ENCODE data around the gene CLSTN1.

The CLSTN1 gene

DNA sequence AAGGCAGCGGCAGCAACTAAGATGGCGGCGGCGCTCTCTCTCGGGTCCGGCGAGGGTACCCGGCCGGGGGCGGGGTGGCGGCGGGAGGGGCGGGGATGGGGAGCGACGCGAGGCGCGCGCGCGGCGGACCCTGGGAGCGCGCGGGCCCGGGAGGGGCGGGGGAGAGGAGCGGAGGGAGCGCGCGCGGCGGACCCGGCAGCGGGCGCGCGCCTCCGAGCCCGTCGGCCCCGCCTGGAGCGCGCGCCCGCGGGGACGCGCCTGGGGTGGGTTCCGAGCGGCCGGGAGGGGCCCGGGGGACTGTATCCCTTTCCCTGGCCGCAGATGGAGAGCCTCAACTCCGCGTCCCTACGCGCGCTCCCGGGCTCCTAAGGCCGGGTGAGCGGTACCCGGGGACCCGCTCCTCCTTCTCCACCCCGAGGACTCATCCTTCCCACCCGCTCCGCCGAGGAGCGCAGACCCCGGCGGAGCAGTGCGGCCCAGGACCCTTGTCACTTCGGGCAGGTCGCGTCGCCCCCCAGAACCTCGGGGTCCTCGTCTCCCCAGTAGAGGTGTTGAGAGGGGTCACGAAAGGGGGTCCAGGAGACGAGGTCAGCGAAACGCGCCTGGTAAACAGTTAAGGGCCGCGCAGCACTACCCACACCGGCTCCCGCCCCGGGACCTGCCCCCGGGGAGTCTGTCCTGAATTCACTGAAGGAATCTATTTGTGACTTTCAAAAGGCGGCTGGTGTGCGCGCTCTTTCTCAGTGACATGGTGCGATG lies at the start of gene CLSTN1:
CLSTN1 (minus strand) TSS at position 23 of the 759 bp plus-strand sequence. CDS start 232 bp downstream, outside the sequence.
- DNase-seq: peak; percentile 47

DNA sequence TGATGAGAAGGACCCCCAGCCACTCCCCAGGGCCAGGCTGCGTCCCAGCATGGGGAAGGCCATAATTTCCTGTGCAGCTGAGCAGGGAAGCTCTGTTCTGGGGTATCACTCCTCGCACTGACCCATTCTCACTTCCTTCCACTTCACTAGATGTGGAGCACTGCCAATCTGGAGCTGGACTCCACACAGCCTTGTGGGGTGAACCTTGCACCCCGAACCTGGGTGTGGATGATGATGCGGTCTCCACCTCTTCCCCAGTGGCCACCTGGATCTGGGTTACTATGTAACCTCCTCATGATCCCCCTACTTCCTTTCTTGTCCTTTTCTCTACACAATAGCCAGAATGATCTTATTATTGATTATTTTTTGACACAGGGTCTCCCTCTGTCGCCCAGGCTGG lies 49.6 kb upstream of the CLSTN1 start:
- no peak for DNase-seq

DNA sequence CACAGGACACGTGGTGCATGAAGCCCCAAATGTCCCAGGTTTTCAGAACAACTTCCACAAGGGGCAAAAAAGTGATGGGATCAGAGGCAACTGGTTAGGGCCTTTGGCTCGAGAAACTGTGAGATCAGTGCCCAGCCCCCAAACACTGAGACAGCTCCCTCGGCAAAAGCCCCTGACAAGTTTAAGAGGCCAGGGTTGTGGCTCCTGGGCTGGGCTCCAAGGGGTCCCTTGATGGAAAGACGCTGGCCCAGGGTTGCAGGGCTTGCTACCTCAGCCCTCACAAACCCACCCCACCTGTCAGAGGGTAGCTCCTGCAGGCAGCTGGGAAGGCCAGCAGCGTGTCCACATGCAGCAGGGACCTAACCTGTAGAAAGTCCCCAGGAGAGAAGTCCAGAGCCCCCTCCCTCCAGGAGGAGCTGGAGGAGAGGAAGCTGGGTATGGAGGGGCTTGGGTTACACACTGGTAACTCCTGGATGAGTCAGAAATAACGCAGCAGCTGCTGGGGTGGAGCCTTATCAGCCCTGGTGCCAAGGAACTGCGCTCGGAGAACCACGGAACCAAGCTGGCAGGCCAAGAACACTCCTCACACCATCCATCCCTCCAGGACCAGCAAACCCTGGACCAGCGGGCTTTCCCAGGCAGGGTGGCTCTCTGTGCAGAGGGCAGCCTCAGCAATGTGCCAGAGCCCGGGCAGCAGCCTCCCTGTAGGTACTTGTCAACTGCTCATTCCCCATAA lies 48.8 kb upstream of the CLSTN1 start:
- peak; percentile 92 for DNase-seq

DNA sequence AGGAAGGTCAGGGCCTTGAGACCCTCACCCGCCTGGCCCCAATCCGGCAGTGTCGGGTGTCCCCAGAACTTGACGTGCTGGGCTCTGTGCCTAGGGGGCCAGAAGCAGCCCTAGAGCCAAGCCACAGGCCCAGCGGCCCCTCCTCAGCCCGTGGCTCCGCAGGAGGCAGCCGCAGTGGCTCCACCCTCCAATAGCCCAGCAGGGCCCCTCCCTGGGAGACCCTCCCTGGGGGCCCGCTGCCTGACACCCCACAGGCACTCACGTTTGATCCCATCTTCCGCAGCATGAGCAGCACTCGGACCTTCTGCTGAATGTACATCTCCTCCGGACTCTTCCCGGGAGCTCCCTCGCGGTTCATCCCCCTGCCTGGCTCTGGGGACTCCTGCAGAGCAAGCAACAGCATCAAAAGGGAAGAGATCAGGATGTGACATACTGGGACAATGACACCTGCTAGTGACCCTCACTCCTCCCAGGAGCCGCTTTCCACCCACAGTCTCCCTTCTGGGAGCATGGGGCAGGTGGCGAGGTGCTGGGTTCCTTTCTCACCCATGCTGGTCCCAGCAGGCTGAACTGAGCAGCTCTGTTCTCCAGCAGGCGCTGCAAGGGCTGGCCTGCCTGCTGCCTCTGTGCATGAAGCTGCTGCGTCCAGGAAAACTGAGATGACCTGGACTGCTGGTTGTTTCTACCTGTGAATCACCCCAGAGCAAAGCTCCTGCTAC lies 48.1 kb upstream of the CLSTN1 start:
- no peak for DNase-seq

DNA sequence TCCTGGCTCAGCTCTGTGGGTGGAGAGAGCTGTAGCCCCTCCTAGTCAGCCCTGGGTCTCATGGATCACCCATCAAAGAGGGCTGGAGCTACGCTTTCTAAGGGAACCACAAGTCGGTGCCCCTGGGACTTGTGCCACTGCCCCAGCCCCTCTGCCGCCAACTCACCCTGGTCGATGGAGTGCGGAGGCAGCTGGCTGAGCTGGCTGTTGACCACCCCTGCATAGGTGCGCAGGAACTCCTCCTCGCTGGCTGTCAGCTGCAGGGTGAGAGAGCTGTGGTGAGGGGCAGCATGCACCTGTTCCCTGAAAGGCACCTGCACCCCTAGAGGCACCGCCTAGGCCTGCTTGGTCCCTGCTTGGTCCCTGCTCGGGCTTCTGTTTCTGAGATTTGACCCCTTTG lies 47.3 kb upstream of the CLSTN1 start:
- DNase-seq: no peak

DNA sequence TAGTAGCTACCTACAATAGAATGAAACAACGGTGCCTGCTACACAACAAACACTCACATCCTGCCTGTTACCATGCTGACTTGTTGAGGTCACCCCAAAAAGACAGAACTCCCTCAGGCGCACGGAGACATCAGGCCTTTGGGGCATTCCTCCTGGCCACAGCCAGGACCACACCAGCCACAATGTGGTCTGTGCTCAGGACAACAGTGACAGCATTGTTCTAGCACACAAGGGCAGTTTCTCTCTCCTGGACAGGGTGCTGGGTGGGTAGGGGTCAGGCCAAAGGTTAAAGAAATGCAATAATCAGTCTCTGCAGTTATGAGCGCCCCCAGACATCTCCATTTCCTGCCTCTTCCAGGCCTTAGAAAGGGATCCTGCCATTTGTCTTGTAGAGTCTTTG lies 46.8 kb upstream of the CLSTN1 start:
- no peak for DNase-seq

DNA sequence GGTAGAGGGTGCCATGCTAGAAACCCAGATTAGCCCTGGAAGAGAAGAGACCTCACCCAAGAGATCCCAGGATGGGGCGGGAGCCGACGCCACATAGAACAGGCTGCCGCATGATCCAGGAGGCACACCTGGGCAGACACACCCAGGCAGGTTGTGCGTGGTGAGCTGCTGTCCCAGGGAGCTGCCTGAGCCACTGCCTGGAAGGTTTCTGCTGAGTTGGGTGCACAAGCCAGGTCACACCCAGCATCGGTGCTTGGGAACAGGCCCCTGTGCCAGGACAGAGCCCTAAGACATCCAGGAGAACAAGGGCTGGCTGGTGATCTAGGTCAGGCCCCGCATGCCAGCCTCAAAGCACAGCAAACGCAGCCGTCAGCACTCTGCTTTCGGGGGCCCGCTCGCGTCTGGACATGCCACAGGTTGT lies 46.1 kb upstream of the CLSTN1 start:
- DNase-seq: no peak

DNA sequence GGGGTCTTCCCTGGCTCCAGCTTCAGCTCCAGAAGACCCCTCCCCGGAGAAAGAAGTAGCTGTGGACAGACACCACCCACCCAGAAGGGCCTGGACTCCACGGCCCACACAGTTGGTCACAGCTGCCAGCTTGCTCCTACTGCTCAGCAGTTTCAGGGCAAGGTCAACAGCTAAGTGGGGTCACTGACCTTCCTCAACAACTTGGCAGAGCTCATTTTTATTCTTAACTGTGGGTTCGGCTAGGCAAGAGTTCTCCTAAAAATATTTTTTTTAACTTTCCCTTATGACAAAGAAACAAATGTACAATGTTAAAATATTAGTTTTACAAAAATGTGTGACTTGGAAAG lies 44.5 kb upstream of the CLSTN1 start:
- no peak for DNase-seq

DNA sequence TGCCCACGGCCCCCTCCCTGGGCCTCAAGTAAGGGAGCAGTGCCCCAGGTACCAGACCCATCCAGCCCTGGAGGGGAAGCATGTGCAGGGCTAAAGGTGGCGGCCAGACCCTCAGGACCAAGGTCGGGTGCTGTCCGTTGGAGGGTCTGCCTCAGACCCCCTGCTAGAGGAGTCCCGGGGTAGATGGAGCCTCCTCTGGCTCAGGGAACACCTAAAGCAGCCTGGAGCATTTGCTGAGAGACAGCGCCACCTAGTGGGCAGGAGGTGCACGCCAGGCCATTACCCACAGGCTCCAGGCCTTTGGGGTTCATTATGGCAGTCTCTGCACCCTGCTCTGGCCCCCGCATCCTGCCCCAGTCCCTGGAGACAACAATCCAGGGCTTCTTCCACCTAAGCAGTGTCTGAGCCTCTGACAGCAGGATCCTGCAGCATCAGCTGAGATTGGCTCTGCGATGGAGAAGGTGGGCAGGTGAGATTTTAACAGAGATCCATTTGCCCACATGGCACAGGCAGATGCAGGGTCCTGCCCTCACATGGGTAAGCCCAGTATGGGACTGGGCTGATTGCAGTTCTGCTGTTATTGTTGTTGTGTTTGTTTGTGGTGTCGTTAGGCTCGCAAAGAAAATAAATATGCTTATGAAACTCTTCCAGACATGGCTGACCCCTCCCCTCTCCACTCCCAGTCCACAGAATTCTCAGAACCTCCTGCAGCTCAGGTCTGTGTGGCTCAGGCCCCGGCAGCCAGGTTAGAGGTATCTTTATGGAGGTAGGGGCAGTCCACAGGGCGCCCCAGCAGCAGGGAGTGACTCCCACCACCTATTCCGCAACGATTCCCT lies 43.9 kb upstream of the CLSTN1 start:
- peak; percentile 55 for DNase-seq

DNA sequence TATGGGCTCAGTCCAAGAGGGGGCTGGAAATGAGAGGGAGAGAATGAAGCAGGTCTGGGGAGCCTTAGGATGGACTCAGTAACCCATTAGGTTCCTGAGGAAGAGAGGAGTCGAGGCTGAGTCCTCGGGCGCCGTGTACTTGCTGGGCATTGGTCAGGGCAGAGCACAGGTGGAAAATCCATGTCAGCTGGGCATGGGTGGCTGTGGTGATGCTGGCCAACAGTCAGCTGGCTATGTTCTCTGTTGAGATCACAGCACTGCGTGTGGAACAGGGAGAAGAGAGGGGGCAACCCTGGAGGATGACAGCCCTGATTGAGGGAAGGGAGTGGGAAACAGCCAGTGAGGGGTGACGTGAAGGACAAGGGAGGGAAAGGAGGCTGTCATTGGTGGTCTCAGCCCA lies 43.1 kb upstream of the CLSTN1 start:
- DNase-seq: no peak

DNA sequence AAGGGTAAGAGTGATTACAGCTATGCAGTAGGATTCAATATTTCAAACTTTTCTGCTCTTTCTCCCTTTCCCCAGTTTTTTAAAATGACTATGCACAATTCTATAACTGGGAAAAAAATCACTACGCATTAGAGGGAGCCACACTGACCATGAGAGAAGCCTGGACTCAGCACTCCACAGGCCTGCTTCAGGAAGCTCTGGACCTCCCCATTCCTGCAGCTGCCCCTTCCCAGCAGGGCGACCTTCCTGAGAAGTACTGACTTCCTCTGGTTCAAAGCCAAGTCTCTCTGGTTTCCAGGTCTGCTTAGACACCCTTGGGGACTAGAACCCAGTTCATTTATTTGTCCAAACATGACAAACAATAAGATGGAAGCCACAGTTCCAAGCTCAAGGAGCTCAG lies 42.0 kb upstream of the CLSTN1 start:
- DNase-seq: no peak

DNA sequence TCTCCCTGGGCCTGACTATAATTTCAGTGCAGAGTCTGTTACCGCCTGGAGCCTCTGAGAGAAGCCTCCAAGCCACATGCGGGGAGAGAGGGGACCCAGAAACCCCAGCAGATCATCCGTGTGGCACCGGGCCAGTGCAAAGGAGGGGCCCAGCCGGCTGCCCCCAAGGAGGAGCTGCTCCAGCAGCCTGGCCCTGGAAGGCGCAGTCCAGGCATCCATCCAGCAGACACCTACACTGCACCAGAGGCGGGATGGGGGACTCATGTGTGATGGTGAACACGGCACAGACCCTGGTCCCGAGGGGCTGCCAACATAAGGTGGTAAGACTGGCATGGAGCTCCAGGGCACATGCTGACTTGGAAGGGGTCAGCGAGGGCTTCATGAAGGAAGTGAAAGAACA lies 39.6 kb upstream of the CLSTN1 start:
- no peak for DNase-seq

DNA sequence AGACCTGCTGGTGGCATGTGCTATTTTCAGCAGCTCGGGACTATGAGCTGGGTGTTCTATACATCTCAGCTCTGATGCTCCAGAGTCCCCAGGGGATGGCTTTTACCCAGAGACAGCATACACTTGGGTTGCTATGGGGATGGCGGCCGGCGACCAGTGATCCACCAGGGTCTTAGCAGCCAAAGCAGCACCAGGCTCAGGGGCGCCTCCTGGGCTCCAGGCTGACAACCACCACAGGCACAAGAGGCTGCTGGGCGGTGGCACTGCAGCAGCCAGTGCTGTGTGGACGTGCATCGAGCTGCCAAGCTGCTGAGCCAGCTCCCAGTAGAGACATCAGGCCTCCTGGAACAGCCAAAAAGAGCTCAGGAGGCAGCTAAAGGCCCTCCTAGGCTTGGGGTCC lies 37.6 kb upstream of the CLSTN1 start:
- DNase-seq: peak; percentile 67

DNA sequence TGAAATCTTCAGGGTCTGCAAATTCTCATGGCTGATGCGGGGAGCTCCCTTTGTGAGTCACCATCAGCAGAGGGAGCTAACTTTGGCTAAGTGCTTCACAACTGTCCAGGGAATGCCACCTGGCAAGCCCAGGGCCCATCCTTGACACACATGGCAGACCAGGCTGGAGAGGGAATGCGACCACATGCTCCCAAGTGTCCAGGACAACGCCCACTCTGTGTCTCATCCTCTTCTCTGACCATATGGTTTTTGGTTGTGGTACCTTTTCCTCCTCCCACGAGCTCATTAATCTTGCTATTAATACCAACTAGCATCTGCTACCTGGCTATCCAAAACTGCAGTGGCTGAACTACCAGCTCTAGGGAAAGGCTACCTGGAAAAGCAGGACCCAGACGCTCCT lies 37.1 kb upstream of the CLSTN1 start:
- DNase-seq: no peak

DNA sequence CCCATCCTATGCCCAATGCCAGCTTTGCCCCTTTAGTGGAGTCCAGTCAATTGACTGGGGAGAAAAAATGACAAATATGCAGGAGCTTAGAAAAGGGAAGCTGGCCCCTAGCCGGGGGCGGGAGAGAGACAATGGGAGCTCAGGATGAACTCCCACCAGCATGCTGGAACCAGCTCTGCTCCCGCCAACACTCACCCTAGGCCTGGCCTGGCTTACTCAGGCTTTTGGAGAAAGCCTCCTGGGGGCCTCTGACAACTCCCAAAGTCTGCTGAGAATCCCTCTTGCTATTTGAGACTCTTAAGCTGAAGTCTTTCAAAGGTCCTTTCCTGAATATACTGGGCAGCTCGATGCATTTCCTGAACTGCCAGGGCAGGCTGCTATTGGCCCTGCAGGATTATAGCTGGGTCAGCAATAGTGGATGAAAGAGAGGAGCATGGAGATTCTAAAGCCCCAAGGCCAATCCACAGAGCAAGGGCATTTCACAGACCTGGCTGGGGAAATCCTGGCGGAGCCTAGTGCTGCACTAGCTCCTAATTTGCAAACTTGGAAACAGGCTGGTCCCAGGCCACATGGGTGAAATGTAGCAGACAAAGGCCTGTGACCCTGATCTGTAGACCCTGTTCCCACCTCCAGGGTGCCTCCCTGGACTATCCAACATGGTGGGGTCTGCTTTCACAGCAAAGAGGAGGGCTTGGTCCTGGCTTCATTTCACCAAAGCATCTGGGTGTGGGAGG lies 35.7 kb upstream of the CLSTN1 start:
- DNase-seq: no peak

DNA sequence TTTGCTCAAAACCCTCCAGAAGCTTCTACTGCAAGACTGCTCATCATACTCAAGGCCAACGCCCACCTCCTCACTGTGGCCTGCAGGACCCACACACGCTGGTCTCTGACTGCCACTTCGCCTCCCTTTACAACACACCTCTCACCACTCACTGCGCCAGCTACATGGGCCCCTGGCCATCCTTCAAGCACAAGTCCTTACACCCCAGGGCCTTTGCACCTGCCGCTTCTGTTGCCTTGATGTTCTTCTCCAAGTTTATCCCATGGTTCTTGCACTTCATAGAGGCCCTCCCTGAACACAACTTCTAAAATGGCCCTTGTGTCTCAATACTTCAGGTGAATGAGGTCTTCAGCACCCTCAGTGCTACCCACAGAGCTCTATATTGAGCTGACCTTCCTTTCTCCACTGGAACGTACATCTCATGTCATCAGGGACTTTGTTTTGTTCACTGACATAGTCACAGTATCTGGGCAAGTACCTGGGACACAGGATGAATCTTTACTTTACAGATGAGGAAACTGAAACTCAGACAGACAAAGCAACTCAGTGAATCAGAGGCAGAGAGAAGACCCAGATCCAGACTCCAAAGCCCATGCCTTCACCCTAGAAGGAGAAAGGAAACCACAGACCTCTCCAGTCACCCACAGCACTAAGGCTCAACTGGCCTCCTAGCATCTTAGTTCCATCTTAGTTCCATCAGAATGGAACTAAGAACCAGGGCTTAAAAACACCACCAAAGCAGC lies 34.7 kb upstream of the CLSTN1 start:
- no peak for DNase-seq

DNA sequence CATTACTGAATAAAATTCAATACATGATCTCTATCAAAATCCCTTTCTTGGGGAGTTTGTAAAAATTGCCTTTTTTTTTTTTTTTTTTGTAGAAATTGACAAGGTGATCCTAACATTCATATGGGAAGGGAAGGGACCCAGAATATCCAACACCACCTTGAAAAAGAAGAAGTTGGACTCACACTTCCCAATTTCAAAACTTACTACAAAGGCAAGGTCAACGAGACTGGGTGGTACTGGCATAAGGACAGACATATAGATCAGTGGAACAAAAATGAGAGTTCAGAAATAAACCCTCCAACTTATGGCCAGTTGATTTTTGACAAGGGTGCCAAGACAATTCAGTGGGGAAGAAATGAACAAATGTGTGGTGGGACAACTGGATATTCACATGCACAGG lies 31.4 kb upstream of the CLSTN1 start:
- no peak for DNase-seq

DNA sequence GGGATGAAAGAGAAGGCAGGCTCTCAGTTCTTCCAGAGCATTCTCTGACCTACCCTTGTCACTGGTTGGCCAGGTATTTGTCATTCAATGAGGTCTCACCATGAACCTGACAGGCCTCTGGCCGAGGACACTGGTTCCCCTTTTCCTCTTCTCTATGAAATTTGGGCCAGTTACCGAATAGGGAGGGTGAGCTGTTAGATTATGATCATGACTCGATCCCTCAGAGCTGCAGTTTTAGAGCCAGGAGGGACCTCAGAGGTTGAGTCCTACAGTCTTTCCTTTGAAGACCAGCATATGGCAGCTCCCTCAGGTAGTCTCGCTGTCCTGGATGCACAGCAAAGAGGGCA lies 29.5 kb upstream of the CLSTN1 start:
- no peak for DNase-seq

DNA sequence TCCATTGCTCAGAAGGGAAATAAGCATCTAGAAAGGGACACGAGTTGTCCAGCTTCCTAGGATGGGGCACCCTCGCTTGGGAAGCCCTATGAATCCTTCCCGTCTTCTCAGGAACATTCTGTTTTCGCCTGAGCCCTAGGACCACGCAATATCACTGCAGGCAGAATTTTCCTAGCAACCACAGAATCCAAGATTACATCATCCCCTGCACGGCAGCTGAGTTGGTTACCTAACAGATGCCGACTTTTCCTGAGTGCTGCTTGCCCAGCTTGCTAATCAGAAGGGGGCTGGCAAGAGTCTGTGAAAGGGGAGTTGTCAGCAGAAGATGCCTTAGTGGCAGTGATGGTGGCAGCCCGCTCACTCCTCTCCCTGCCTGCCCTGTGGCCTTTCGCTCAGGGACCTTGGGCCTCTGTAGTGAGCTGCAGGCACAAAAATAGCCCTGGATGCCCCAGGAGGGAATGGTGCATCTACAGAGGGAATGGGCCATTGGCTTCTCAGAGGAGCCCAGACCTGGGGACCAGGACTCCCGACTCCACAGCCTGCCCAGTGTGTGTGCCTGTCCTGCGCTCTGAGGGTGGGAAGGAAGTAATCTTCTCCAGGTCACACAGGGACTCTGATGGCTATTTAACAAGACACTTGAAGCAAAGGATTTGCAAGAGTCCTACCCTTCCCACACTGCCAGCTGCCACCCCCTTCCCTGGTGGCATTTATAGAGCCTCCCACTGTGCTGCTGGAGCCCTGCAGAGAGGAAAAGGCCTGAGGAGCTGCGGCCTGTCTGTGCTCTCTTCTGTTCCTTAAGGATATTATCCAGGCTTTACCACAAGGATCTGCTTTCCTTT lies 28.9 kb upstream of the CLSTN1 start:
- peak; percentile 88 for DNase-seq

DNA sequence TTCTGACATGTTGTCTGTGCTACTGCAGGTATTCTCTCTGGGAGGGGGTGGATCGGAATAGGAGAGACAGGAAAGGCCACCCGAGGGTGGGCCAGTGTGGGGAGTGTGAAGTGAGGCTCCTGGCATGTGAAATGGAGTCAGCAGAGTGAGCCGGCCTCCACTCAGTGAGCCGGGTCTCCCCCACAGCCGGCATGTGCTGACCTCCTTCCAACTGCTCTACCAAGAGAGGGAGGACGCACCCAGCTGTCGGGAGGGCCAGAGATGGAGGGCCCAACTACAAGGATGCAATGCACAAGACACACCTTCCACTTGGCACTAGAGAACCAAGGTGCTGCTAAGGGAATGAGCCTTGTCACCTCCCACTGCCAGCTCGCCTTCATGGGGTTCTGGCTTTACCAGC lies 28.2 kb upstream of the CLSTN1 start:
- no peak for DNase-seq
